Spleen (tissue), 7 donors: ENCODE measurements around the gene MOCS2.

Source experiments
- POLR2A ChIP-seq, 3 donors: fragments of 450-650 bp; IDR thresholded peaks; one replicate each; pipeline ENCODE4 v1.5.1; 2017; ENCODE audit warnings: antibody characterized with exemption in 3 of 3, mild to moderate bottlenecking in 1 of 3
- TF ChIP-seq, protein P1 (sequence below), 11 experiments: fragments of 200-600 bp in 7 of 11; fragments of 450-650 bp in 4 of 11; sonication (generic) in 4 of 11; IDR thresholded peaks in 8 of 11; conservative IDR thresholded peaks in 3 of 11; 1 replicate in 7 of 11; 2 replicates in 4 of 11; pipeline versions ENCODE4 v1.4.0 to v1.8.0; 2016 to 2021; ENCODE audit warnings: antibody characterized with exemption in 11 of 11, inconsistent platforms in 4 of 11, mild to moderate bottlenecking in 1 of 11
- donor health status: DM: no; HTN: no; CAD: no; lungs with moderate emphysema.
- donor health status: DM: no; HTN: no; CAD: no.
- donor health status: DM: no; HTN: no; CAD: no.

DNA sequence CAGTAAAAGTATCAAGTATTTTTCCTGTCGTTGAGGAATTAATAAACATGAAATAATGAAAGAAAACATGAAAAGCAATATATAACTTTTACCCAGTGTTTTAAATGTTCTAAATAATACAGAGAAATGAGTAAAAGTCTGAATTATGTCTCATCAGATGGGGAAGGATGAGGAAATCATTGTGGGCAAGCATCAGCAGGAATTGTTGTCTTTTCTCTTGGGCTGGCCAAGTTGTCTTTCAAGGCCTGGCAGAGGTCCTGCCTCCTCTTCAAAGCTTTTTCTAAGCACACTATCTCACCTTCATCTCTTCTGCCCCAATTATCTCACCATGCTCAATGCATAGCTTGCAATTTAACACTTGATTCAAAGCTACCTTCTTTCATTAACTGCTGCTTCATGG is 41.9 kb downstream of the MOCS2 start:
- TF ChIP-seq, protein P1, sequence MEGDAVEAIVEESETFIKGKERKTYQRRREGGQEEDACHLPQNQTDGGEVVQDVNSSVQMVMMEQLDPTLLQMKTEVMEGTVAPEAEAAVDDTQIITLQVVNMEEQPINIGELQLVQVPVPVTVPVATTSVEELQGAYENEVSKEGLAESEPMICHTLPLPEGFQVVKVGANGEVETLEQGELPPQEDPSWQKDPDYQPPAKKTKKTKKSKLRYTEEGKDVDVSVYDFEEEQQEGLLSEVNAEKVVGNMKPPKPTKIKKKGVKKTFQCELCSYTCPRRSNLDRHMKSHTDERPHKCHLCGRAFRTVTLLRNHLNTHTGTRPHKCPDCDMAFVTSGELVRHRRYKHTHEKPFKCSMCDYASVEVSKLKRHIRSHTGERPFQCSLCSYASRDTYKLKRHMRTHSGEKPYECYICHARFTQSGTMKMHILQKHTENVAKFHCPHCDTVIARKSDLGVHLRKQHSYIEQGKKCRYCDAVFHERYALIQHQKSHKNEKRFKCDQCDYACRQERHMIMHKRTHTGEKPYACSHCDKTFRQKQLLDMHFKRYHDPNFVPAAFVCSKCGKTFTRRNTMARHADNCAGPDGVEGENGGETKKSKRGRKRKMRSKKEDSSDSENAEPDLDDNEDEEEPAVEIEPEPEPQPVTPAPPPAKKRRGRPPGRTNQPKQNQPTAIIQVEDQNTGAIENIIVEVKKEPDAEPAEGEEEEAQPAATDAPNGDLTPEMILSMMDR (IDR thresholded peaks at IDR 0.05 in 8 of 11, conservative IDR thresholded peaks at IDR 0.05 in 3 of 11), result no peak
- TF ChIP-seq POLR2A (IDR thresholded peaks at IDR 0.05), result no peak
